ENCODE data around the gene ABCB4. TPM values are rescaled to one million over a fixed set of nuclear protein-coding genes. Genes with fewer than 3 reads are reported as not detected.

ABCB4 gene
- total RNA-seq, 2 experiments from 2014 or later, result 0.54 TPM; not detected in 1

DNA sequence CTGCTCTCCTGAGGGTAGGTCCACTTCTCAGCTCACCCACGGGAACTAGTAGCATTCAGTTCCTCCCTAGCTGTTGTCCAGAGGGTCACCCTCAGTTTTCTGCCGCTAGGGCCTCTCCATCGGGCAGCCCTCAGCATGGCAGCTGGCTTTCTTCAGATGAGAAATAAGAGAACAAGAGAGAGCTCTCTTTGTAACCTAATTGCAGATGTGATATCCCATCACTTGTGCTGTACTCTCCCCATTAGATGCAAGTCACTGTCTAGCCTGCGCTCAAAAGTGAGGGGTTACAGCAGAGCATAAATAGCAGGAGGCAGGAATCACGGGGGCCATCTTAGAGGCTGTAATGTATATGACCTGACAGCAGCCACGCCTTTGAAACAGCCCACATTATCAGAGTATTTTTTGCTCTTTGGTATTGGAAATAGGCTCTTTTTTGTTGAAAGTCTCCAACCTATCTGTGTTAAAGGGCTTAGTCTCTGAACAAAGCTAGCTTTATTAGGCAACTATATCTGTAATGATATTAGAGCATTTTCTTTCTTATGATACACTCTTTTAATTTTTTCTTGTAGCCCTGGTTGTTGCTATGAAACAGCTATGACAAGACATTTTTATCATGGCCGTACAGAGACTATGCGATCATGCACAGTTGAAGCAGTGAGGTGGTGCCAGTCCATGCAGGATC, 84.3 kb downstream of the ABCB4 start:
- POLR2A ChIA-PET, result no interaction called here

GRCh38 chr7:87380905-87381304, 94.6 kb downstream of the ABCB4 start:
- H3K4me3 Mint-ChIP-seq, result no peak overlapping the region
- no peak overlapping the region for H3K27ac Mint-ChIP-seq
- H3K4me1 Mint-ChIP-seq, result no peaks in the 10 kb centered on the region
- POLR2A ChIA-PET, result no interaction called here
- DNase-seq, result no peak
- no peak for ATAC-seq (ENCODE audit: low read depth)
- H3K27me3 Mint-ChIP-seq, result no peaks in the 10 kb centered on the region
- H3K36me3 Mint-ChIP-seq, result peaks cover 42% of the 10 kb centered on the region
- peaks cover 4% of the 10 kb centered on the region for H3K9me3 Mint-ChIP-seq

More for the DNA sequence above, 84.3 kb downstream of the ABCB4 start:
- Mint-ChIP-seq H3K27me3 (no peaks in the 10 kb centered on the region), H3K4me3 (no peak overlapping the region), H3K9me3 (peaks cover 4% of the 10 kb centered on the region), H3K4me1 (peaks cover 13% of the 10 kb centered on the region), H3K36me3 (peaks cover 47% of the 10 kb centered on the region), H3K27ac (no peak overlapping the region)
- ATAC-seq (ENCODE audit: low read depth) (no peak), DNase-seq (no peak)

DNA sequence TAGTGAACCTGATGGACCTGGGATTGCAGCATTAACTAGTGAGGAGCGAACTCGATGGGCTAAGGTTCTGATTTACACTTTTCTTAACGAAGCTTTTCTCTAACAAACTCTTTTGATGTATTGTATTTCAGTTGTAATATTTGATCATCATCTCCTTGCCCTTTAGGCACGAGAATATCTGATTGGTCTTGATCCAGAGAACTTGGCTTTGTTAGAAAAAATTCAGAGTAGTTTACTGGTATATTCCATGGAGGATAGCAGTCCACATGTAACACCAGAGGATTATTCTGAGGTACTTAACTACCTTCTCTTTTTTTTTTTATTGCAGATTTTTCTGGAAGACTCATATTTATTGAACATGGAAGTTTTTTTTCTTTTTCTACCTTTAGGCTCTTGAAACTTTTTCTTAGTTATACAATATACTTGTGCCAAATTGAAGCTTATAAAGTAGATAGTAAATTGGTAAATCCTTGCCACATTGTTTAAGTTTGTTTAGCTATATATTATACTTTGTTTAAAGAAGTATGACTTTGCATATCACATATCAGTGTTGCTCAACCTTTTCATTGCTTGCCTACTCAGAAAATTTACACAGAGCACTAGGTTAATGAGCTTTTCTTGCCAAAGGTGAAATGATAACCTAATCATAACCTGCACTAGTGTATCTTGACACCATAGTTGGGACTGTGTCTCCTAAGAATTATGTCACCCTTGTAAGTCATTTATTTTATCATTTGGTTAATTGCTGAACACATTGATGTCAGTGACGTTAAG, 99.6 kb downstream of the ABCB4 start:
- H3K27ac Mint-ChIP-seq, result no peak overlapping the region
- POLR2A ChIA-PET, result no interaction called here

DNA sequence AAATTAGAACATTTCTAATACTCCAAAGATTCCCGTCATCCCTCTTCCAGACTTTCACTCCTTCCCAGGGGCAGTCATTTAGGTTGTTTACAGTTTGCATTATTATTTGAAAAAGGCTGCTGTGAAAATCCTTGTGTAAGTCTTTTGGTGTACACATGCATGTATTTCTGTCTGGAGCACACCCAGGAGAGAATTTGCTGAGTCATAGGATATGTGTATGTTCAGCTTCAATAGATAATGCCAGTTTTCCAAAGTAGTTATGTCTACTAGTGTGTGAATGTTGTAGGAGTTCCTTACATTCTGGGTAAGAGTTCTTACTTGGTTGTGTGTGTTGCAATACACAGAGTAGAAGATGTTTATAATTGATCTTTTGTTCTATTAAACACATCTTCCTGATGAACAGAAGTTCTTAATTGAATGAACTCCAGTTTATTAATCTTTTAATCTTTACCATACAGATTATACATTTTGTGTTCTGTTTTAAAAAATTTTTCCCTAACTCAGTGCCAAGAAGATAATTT, 104.8 kb downstream of the ABCB4 start:
- DNase-seq, result no peak
- H3K4me1 Mint-ChIP-seq, result peaks cover 6% of the 10 kb centered on the region
- H3K36me3 Mint-ChIP-seq, result peaks cover 13% of the 10 kb centered on the region
- no peak overlapping the region for H3K4me3 Mint-ChIP-seq
- H3K9me3 Mint-ChIP-seq, result no peaks in the 10 kb centered on the region
- ATAC-seq (ENCODE audit: low read depth), result no peak
- POLR2A ChIA-PET, result no interaction called here
- no peak overlapping the region for H3K27ac Mint-ChIP-seq
- H3K27me3 Mint-ChIP-seq, result no peaks in the 10 kb centered on the region

More for the DNA sequence above, 99.6 kb downstream of the ABCB4 start:
- Mint-ChIP-seq H3K4me1 (no peaks in the 10 kb centered on the region), H3K27me3 (no peaks in the 10 kb centered on the region), H3K36me3 (peaks cover 18% of the 10 kb centered on the region), H3K4me3 (no peak overlapping the region), H3K9me3 (no peaks in the 10 kb centered on the region)
- ATAC-seq (ENCODE audit: low read depth) (no peak), DNase-seq (no peak)

DNA sequence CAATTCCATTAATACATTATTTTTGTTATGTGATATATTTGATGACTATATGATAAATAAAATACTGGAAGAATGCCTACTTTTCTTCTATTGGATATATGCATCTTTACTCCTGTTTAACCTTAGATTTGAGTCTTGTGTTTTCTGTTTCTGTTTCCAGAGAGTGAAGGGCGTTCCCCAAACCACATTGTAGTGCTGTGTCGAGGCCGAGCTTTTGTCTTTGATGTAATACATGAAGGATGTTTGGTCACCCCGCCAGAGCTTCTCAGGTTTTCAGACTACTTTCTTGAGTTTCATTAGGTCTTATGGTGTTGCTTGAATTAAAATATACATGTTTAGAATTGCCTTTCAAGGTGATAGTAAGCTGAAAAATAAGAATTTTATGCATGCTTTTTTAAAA, 106.3 kb downstream of the ABCB4 start:
- Mint-ChIP-seq H3K36me3 (peaks cover 15% of the 10 kb centered on the region), H3K4me3 (peak overlapping the region; percentile 5), H3K4me1 (peaks cover 6% of the 10 kb centered on the region), H3K27ac (no peak overlapping the region), H3K27me3 (no peaks in the 10 kb centered on the region), H3K9me3 (no peaks in the 10 kb centered on the region)
- DNase-seq (no peak), ATAC-seq (ENCODE audit: low read depth) (peak; percentile 97)
- POLR2A ChIA-PET, result interaction anchor here (1.3 kb wide), 1 partner anchor 24 kb away, joined by 8 read pairs; the partner anchor contains the start of gene CROT

- ATAC-seq (ENCODE audit: low read depth), result no peak
- POLR2A ChIA-PET, result no interaction called here
- H3K27ac Mint-ChIP-seq, result no peak overlapping the region
Measured at GRCh38 chr7:87364246-87364645, 111.2 kb downstream of the ABCB4 start.

DNA sequence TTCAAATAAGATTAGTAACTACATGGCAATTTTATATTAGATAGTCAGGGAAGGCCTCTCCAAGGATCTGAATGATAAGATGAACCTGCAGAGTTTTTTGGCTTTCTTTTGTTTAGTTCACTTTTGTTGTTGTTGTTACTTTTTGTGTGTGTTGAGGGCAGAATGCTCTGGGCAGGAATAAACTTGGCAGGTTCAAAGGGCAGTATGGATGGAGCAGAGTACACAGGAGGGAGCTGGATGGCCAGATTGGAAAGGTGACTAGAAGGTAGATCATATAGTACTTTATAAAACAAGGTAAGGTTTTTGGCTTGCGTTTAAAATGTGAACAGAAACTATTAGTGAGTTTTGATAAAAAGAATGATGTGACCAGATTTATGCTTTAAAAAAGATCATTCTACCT, 112.1 kb downstream of the ABCB4 start:
- no peaks in the 10 kb centered on the region for H3K4me1 Mint-ChIP-seq
- ATAC-seq (ENCODE audit: low read depth) (no peak), DNase-seq (no peak)
- no peaks in the 10 kb centered on the region for H3K27me3 Mint-ChIP-seq
- POLR2A ChIA-PET, result no interaction called here
- peaks cover 14% of the 10 kb centered on the region for H3K36me3 Mint-ChIP-seq
- no peaks in the 10 kb centered on the region for H3K9me3 Mint-ChIP-seq
- no peak overlapping the region for H3K4me3 Mint-ChIP-seq
- no peak overlapping the region for H3K27ac Mint-ChIP-seq

More at GRCh38 chr7:87364246-87364645, 111.2 kb downstream of the ABCB4 start:
- no peak for DNase-seq
- no peak overlapping the region for H3K4me3 Mint-ChIP-seq
- no peaks in the 10 kb centered on the region for H3K9me3 Mint-ChIP-seq
- H3K36me3 Mint-ChIP-seq, result peaks cover 9% of the 10 kb centered on the region
- H3K27me3 Mint-ChIP-seq, result no peaks in the 10 kb centered on the region
- H3K4me1 Mint-ChIP-seq, result peaks cover 3% of the 10 kb centered on the region

- Mint-ChIP-seq H3K9me3 (no peaks in the 10 kb centered on the region), H3K27ac (no peak overlapping the region), H3K4me3 (no peak overlapping the region), H3K27me3 (no peaks in the 10 kb centered on the region), H3K4me1 (no peaks in the 10 kb centered on the region), H3K36me3 (peaks cover 27% of the 10 kb centered on the region)
- no peak for ATAC-seq (ENCODE audit: low read depth)
- DNase-seq, result no peak
- POLR2A ChIA-PET, result no interaction called here
Measured at GRCh38 chr7:87361320-87361719, 114.2 kb downstream of the ABCB4 start.

DNA sequence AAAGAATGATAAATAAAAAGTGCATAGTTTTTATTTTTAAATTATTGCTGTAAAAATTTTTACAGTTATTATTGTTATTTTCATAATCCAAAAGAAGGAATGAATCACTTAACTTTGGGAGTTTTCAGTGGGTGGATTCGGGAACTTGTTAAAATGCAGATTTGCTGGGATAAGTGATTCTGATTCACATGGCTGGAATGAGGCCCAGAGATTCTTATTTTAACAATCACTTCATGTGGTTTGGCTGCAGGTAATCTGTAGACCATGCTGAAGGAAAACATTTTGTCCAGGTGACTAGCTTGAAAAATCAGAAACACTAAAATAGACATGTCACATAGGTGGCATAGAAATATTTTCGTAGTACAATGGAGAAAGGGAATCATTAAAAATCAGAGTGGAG, 116.1 kb downstream of the ABCB4 start:
- no peak overlapping the region for H3K27ac Mint-ChIP-seq
- no peak for ATAC-seq (ENCODE audit: low read depth)
- no peak for DNase-seq
- no peak overlapping the region for H3K4me3 Mint-ChIP-seq
- no peaks in the 10 kb centered on the region for H3K4me1 Mint-ChIP-seq
- peaks cover 42% of the 10 kb centered on the region for H3K36me3 Mint-ChIP-seq
- POLR2A ChIA-PET, result no interaction called here
- no peaks in the 10 kb centered on the region for H3K27me3 Mint-ChIP-seq
- H3K9me3 Mint-ChIP-seq, result peaks cover 2% of the 10 kb centered on the region

GRCh38 chr7:87356448-87356847, 119.0 kb downstream of the ABCB4 start:
- H3K4me3 Mint-ChIP-seq, result no peak overlapping the region
- H3K4me1 Mint-ChIP-seq, result no peaks in the 10 kb centered on the region
- no peak overlapping the region for H3K27ac Mint-ChIP-seq
- H3K36me3 Mint-ChIP-seq, result peaks cover 59% of the 10 kb centered on the region
- no peak for ATAC-seq (ENCODE audit: low read depth)
- H3K9me3 Mint-ChIP-seq, result peaks cover 5% of the 10 kb centered on the region
- no peak for DNase-seq
- POLR2A ChIA-PET, result no interaction called here
- no peaks in the 10 kb centered on the region for H3K27me3 Mint-ChIP-seq

DNA sequence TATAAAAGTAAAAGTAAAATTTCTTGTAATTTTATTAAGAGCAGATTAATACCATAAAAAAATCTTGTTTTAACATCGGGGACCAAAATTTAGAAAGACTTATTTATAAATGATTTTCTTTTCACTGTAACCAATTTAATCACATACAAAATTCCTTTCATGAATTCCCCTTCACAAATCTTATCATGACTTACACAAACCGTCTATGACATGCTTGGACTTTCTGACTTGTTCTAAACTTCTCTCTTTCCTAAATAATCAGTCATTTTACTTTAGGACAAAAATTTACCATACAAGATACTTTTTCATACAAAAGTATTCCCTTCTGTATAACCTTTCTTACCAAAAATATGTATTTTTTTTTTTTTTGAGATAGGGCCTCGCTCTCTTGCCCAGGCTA, 120.7 kb downstream of the ABCB4 start:
- Mint-ChIP-seq H3K36me3 (peaks cover 70% of the 10 kb centered on the region), H3K27me3 (no peaks in the 10 kb centered on the region), H3K4me1 (no peaks in the 10 kb centered on the region), H3K4me3 (no peak overlapping the region), H3K9me3 (peaks cover 7% of the 10 kb centered on the region), H3K27ac (no peak overlapping the region)
- ATAC-seq (ENCODE audit: low read depth) (no peak), DNase-seq (no peak)
- POLR2A ChIA-PET, result no interaction called here

All from activated naive CD8-positive, alpha-beta T cell treated with anti-CD3 and anti-CD28 coated beads, Interleukin-2, amount 10 ng/mL, durations not matched to agents 7 days and 5 days (primary cell).